Measurements from ENCODE around the gene PAH. TPM values are rescaled to one million over a fixed set of nuclear protein-coding genes. Genes with fewer than 3 reads are reported as not detected.

PAH gene
- total and polyA plus RNA-seq, 7 donors, result 0.03 to 0.62 (median 0.30) TPM; not detected in 4

GRCh38 chr12:102946042-102946441 is 29.0 kb upstream of the PAH start:
- Histone ChIP-seq H3K27me3 (ENCODE audit: insufficient read depth in 3 of 3, low read length in 2 of 3) (peaks cover 4 to 11% (median 7%) of the 10 kb centered on the region in 3 donors), H3K4me1 (no peaks in the 10 kb centered on the region), H3K27ac (no peak overlapping the region), H3K4me3 (no peak overlapping the region), H3K9me3 (no peaks in the 10 kb centered on the region), H3K36me3 (ENCODE audit: insufficient read depth in 1 of 2, low read depth in 1 of 2) (no peaks in the 10 kb centered on the region)
- TF ChIP-seq CTCF (IDR thresholded peaks at IDR 0.05), result no peak
- DNase-seq (no peak), ATAC-seq (no peak)
- intact Hi-C loops (cut with DNase I), result loop anchor here in 1 of 2 donors (5.0 kb wide), 1 partner anchor 601 kb away; no protein-coding TSS in a partner anchor
- 31 to 40% (median 33%) methylated on average over 2 of the region's 2 CpGs for WGBS, 3 donors

- H3K27me3 ChIP-seq (ENCODE audit: insufficient read depth in 3 of 3, low read length in 2 of 3), result no peaks in the 10 kb centered on the region
- DNase-seq, result no peak
- H3K4me3 ChIP-seq, result no peak overlapping the region
- intact Hi-C loops (cut with DNase I), result no loop called here
- 70 to 81% (median 73%) methylated on average over 2 of the region's 2 CpGs for WGBS, 3 donors
- H3K27ac ChIP-seq, result no peak overlapping the region
- no peak for TF ChIP-seq CTCF (IDR thresholded peaks at IDR 0.05)
- H3K9me3 ChIP-seq, result no peaks in the 10 kb centered on the region
- H3K36me3 ChIP-seq (ENCODE audit: insufficient read depth in 1 of 2, low read depth in 1 of 2), result no peaks in the 10 kb centered on the region
- H3K4me1 ChIP-seq, result no peaks in the 10 kb centered on the region
- ATAC-seq, result no peak
Measured at GRCh38 chr12:102939670-102940222, 22.7 kb upstream of the PAH start.

GRCh38 chr12:102939059-102939458 is 22.0 kb upstream of the PAH start:
- Histone ChIP-seq H3K27me3 (ENCODE audit: insufficient read depth in 3 of 3, low read length in 2 of 3) (no peaks in the 10 kb centered on the region), H3K36me3 (ENCODE audit: insufficient read depth in 1 of 2, low read depth in 1 of 2) (no peaks in the 10 kb centered on the region), H3K4me1 (no peaks in the 10 kb centered on the region), H3K4me3 (no peak overlapping the region), H3K27ac (no peak overlapping the region), H3K9me3 (no peaks in the 10 kb centered on the region)
- WGBS, 3 donors, result 47 to 61% (median 54%) methylated on average over 2 of the region's 2 CpGs
- TF ChIP-seq CTCF (IDR thresholded peaks at IDR 0.05), result no peak
- intact Hi-C loops (cut with DNase I), result no loop called here
- DNase-seq, result no peak
- ATAC-seq, result no peak

GRCh38 chr12:102933168-102933567 is 16.1 kb upstream of the PAH start:
- 46 to 59% (median 56%) methylated on average over 1 of the region's 1 CpG for WGBS, 3 donors
- H3K36me3 ChIP-seq (ENCODE audit: insufficient read depth in 1 of 2, low read depth in 1 of 2), result no peaks in the 10 kb centered on the region
- no peak for DNase-seq
- no peak overlapping the region for H3K27ac ChIP-seq
- no peaks in the 10 kb centered on the region for H3K4me1 ChIP-seq
- TF ChIP-seq CTCF (IDR thresholded peaks at IDR 0.05), result no peak
- H3K9me3 ChIP-seq, result no peaks in the 10 kb centered on the region
- no peaks in the 10 kb centered on the region for H3K27me3 ChIP-seq (ENCODE audit: insufficient read depth in 3 of 3, low read length in 2 of 3)
- intact Hi-C loops (cut with DNase I), result no loop called here
- no peak overlapping the region for H3K4me3 ChIP-seq
- ATAC-seq, result no peak

- H3K27ac ChIP-seq, result no peak overlapping the region
- intact Hi-C loops (cut with DNase I), result no loop called here
- H3K27me3 ChIP-seq (ENCODE audit: insufficient read depth in 3 of 3, low read length in 2 of 3), result no peaks in the 10 kb centered on the region
- no peaks in the 10 kb centered on the region for H3K36me3 ChIP-seq (ENCODE audit: insufficient read depth in 1 of 2, low read depth in 1 of 2)
- DNase-seq, result no peak
- H3K4me3 ChIP-seq, result no peak overlapping the region
- no peak for ATAC-seq
- H3K4me1 ChIP-seq, result no peaks in the 10 kb centered on the region
- TF ChIP-seq CTCF (IDR thresholded peaks at IDR 0.05), result no peak
- no peaks in the 10 kb centered on the region for H3K9me3 ChIP-seq
Measured at GRCh38 chr12:102927220-102927619, 10.2 kb upstream of the PAH start.

Measured in psoas muscle (tissue), 8 donors.